ENCODE measurements around the gene MAPK10. TPM values are rescaled to one million over a fixed set of nuclear protein-coding genes. Genes with fewer than 3 reads are reported as not detected.

MAPK10 gene
- total RNA-seq, 6 experiments from 2014 or later, result 0.79 to 1.8 (median 1.1) TPM

DNA sequence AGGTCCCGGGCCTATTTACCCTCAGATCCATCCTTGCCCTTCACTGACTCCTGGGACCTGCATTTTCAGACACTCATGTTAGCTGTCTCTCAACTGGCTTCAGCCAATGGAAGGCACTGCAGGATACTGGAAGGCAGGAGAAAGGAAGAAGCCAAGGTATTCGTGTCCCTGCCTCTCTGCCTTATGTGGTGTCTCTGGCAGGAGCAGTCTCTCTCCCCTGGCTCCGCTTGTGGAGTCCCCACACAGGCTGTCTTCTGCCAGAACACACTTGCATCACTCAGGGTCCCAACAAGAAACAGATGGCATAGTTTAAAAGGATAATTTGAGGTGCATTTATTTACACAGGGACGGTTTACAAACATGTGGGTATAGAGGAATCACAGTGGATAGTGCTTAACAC, 21.6 kb upstream of the MAPK10 start:
- H3K9me3 Mint-ChIP-seq, result no peaks in the 10 kb centered on the region; the same call in 1 of the 2 replicates
- TF ChIP-seq, protein P1, sequence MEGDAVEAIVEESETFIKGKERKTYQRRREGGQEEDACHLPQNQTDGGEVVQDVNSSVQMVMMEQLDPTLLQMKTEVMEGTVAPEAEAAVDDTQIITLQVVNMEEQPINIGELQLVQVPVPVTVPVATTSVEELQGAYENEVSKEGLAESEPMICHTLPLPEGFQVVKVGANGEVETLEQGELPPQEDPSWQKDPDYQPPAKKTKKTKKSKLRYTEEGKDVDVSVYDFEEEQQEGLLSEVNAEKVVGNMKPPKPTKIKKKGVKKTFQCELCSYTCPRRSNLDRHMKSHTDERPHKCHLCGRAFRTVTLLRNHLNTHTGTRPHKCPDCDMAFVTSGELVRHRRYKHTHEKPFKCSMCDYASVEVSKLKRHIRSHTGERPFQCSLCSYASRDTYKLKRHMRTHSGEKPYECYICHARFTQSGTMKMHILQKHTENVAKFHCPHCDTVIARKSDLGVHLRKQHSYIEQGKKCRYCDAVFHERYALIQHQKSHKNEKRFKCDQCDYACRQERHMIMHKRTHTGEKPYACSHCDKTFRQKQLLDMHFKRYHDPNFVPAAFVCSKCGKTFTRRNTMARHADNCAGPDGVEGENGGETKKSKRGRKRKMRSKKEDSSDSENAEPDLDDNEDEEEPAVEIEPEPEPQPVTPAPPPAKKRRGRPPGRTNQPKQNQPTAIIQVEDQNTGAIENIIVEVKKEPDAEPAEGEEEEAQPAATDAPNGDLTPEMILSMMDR (IDR thresholded peaks at IDR 0.05), result no peak
- H3K36me3 Mint-ChIP-seq (ENCODE audit: low read depth), result no peaks in the 10 kb centered on the region

GRCh38 chr4:86380181-86380724, 20.4 kb upstream of the MAPK10 start:
- Mint-ChIP-seq H3K4me1 (ENCODE audit: low read depth) (no peaks in the 10 kb centered on the region), H3K36me3 (ENCODE audit: low read depth) (no peaks in the 10 kb centered on the region), H3K4me3 (no peak overlapping the region), H3K27ac (no peak overlapping the region), H3K27me3 (ENCODE audit: insufficient read depth) (no peaks in the 10 kb centered on the region; the same call in none of the 2 replicates), H3K9me3 (no peaks in the 10 kb centered on the region; the same call in 1 of the 2 replicates)
- TF ChIP-seq, protein P1 (IDR thresholded peaks at IDR 0.05), result no peak
- DNase-seq, result no peak

More for the DNA sequence above, 21.6 kb upstream of the MAPK10 start:
- H3K4me1 Mint-ChIP-seq (ENCODE audit: low read depth), result no peaks in the 10 kb centered on the region
- no peak for DNase-seq
- H3K4me3 Mint-ChIP-seq, result no peak overlapping the region
- H3K27me3 Mint-ChIP-seq (ENCODE audit: insufficient read depth), result no peaks in the 10 kb centered on the region; the same call in none of the 2 replicates
- no peak overlapping the region for H3K27ac Mint-ChIP-seq

GRCh38 chr4:86376850-86377249, 17.0 kb upstream of the MAPK10 start:
- TF ChIP-seq, protein P1 (IDR thresholded peaks at IDR 0.05), result no peak
- Mint-ChIP-seq H3K27ac (no peak overlapping the region), H3K36me3 (ENCODE audit: low read depth) (no peaks in the 10 kb centered on the region), H3K4me1 (ENCODE audit: low read depth) (no peaks in the 10 kb centered on the region), H3K4me3 (no peak overlapping the region), H3K27me3 (ENCODE audit: insufficient read depth) (peaks cover 2% of the 10 kb centered on the region), H3K9me3 (peaks cover 10% of the 10 kb centered on the region; the same call in 1 of the 2 replicates)
- no peak for DNase-seq

DNA sequence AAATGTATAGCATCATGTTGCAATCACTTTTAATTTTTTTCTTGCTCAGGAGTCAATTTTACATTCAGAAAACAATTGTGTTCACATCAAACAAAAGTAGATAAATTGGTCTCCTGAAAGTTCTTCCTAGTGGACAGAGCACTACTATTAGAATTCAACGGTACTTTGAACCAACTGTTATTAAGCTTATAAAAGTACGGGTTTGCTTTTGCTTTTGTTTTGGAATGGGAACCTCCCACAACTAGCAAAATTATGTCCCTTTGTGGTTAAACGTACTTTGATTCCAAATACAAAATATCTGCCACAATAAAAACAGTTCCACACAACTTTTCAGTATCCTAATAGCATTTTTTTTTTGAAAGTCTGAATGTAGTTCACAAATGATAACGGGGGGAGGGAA, 8.6 kb upstream of the MAPK10 start:
- H3K4me1 Mint-ChIP-seq (ENCODE audit: low read depth), result no peaks in the 10 kb centered on the region
- no peak overlapping the region for H3K27ac Mint-ChIP-seq
- no peak for DNase-seq
- H3K27me3 Mint-ChIP-seq (ENCODE audit: insufficient read depth), result peaks cover 2% of the 10 kb centered on the region
- H3K4me3 Mint-ChIP-seq, result no peak overlapping the region
- H3K9me3 Mint-ChIP-seq, result peaks cover 16% of the 10 kb centered on the region
- TF ChIP-seq, protein P1 (IDR thresholded peaks at IDR 0.05), result no peak
- no peaks in the 10 kb centered on the region for H3K36me3 Mint-ChIP-seq (ENCODE audit: low read depth)

- Mint-ChIP-seq H3K4me3 (no peak overlapping the region), H3K4me1 (ENCODE audit: low read depth) (no peaks in the 10 kb centered on the region), H3K27ac (no peak overlapping the region), H3K27me3 (ENCODE audit: insufficient read depth) (no peaks in the 10 kb centered on the region; the same call in none of the 2 replicates), H3K9me3 (peaks cover 13% of the 10 kb centered on the region), H3K36me3 (ENCODE audit: low read depth) (no peaks in the 10 kb centered on the region)
- TF ChIP-seq, protein P1 (IDR thresholded peaks at IDR 0.05), result no peak
- no peak for DNase-seq
Observed at GRCh38 chr4:86367577-86367976, 7.7 kb upstream of the MAPK10 start.
